Measurements from ENCODE around the gene HEXB. TPM values are rescaled to one million over a fixed set of nuclear protein-coding genes. Genes with fewer than 3 reads are reported as not detected.

Gene HEXB
- total RNA-seq, 1 experiment from 2014 or later = 60.9 TPM

DNA sequence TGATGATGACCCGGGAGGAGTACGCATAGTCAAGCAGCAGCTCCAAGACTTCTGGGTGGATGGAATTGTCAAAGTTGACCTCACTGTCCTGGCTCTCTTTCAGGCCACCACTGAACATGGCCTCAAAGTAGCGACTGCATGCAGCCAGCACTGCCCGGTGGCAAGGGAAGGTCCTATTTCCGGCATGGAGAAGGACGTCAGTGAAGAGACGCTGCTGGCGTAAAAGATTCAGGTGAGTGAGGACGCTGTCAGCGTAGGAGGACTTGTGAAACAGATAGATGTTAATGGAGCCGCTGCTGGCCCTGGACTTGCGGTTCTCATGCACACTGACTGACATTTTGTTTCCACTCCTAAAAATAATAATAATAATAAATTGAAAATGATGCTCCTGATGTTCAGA, 48.9 kb upstream of the HEXB start (continued):
- TF ChIP-seq ETV6 (CRISPR knock-in tag; IDR thresholded peaks at IDR 0.05) = no peak

DNA sequence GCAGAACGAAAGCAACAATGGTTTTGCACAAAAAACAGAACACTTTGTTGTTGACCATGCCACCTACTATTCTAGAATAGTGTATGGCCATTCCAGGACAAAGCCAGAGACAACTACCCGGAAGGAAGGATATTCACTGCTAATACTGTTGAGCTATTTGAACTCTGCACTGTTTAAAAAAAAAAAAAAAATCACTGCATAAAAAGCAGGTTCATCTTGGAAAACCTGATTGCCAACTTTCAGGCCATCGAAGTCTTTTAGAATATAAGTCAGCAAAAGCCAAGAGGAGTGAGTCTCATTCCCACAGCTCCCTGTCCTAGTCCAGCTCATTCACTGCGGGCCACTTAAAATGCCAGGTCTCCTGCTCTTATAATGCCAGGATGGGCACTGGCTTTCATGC, 48.5 kb upstream of the HEXB start:
- ATAC-seq = no peak
- Mint-ChIP-seq H3K4me3 (no peak overlapping the region), H3K27ac (no peak overlapping the region)

DNA sequence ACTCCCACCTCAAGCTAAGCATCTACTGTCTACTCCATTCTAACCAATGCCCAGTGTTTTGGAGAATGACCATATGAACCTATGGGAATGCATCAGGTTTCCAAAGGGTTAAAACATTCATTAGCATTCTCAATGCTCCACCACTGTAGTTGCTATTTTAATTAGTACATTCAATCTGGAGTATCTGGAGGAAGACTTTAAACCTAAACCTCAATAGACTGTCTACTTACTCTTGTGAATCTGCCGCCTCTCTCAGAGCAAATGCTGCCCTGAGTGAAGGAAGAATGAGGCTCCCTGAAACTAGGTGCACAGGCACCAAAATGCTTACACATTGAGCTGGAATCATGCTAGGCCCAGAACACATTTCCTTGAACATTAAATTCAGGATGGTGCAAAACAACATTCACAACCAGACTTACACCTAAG, 46.5 kb upstream of the HEXB start:
- peak overlapping the region; percentile 87 for H3K4me3 Mint-ChIP-seq
- H3K36me3 Mint-ChIP-seq = peaks cover 20% of the 10 kb centered on the region
- ChIA-PET POLR2A (no interaction called here), CTCF (no interaction called here)
- no peaks in the 10 kb centered on the region for H3K9me3 Mint-ChIP-seq
- no peak for ATAC-seq
- TF ChIP-seq ZNF671 (CRISPR knock-in tag; IDR thresholded peaks at IDR 0.05) (no peak), FOXJ3 (CRISPR knock-in tag; IDR thresholded peaks at IDR 0.05; ENCODE audit: borderline replicate concordance) (no peak), GABPB1 (CRISPR knock-in tag; IDR thresholded peaks at IDR 0.05) (no peak)
- TF ChIP-seq, protein P1, sequence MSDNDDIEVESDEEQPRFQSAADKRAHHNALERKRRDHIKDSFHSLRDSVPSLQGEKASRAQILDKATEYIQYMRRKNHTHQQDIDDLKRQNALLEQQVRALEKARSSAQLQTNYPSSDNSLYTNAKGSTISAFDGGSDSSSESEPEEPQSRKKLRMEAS (CRISPR knock-in tag; IDR thresholded peaks at IDR 0.05) = no peak
- TF ChIP-seq, protein P2, sequence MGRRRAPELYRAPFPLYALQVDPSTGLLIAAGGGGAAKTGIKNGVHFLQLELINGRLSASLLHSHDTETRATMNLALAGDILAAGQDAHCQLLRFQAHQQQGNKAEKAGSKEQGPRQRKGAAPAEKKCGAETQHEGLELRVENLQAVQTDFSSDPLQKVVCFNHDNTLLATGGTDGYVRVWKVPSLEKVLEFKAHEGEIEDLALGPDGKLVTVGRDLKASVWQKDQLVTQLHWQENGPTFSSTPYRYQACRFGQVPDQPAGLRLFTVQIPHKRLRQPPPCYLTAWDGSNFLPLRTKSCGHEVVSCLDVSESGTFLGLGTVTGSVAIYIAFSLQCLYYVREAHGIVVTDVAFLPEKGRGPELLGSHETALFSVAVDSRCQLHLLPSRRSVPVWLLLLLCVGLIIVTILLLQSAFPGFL (CRISPR knock-in tag; IDR thresholded peaks at IDR 0.05; ENCODE audit: borderline replicate concordance) = no peak
- H3K4me1 Mint-ChIP-seq = peaks cover 41% of the 10 kb centered on the region
- peaks cover 28% of the 10 kb centered on the region for H3K27me3 Mint-ChIP-seq (ENCODE audit: low read depth)
- no peak for DNase-seq (ENCODE audit: low spot score)
- no peak overlapping the region for H3K27ac Mint-ChIP-seq

More for the DNA sequence above, 48.5 kb upstream of the HEXB start:
- TF ChIP-seq CREM (CRISPR knock-in tag; IDR thresholded peaks at IDR 0.05) = no peak
- TF ChIP-seq GTF2I (CRISPR knock-in tag; conservative IDR thresholded peaks at IDR 0.05) = no peak
- TF ChIP-seq, protein P3, sequence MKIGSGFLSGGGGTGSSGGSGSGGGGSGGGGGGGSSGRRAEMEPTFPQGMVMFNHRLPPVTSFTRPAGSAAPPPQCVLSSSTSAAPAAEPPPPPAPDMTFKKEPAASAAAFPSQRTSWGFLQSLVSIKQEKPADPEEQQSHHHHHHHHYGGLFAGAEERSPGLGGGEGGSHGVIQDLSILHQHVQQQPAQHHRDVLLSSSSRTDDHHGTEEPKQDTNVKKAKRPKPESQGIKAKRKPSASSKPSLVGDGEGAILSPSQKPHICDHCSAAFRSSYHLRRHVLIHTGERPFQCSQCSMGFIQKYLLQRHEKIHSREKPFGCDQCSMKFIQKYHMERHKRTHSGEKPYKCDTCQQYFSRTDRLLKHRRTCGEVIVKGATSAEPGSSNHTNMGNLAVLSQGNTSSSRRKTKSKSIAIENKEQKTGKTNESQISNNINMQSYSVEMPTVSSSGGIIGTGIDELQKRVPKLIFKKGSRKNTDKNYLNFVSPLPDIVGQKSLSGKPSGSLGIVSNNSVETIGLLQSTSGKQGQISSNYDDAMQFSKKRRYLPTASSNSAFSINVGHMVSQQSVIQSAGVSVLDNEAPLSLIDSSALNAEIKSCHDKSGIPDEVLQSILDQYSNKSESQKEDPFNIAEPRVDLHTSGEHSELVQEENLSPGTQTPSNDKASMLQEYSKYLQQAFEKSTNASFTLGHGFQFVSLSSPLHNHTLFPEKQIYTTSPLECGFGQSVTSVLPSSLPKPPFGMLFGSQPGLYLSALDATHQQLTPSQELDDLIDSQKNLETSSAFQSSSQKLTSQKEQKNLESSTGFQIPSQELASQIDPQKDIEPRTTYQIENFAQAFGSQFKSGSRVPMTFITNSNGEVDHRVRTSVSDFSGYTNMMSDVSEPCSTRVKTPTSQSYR (CRISPR knock-in tag; IDR thresholded peaks at IDR 0.05) = no peak
- TF ChIP-seq, protein P2 (CRISPR knock-in tag; IDR thresholded peaks at IDR 0.05; ENCODE audit: borderline replicate concordance) = no peak
- TF ChIP-seq, protein P4, sequence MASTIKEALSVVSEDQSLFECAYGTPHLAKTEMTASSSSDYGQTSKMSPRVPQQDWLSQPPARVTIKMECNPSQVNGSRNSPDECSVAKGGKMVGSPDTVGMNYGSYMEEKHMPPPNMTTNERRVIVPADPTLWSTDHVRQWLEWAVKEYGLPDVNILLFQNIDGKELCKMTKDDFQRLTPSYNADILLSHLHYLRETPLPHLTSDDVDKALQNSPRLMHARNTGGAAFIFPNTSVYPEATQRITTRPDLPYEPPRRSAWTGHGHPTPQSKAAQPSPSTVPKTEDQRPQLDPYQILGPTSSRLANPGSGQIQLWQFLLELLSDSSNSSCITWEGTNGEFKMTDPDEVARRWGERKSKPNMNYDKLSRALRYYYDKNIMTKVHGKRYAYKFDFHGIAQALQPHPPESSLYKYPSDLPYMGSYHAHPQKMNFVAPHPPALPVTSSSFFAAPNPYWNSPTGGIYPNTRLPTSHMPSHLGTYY (CRISPR knock-in tag; IDR thresholded peaks at IDR 0.05) = no peak
- TF ChIP-seq, protein P5, sequence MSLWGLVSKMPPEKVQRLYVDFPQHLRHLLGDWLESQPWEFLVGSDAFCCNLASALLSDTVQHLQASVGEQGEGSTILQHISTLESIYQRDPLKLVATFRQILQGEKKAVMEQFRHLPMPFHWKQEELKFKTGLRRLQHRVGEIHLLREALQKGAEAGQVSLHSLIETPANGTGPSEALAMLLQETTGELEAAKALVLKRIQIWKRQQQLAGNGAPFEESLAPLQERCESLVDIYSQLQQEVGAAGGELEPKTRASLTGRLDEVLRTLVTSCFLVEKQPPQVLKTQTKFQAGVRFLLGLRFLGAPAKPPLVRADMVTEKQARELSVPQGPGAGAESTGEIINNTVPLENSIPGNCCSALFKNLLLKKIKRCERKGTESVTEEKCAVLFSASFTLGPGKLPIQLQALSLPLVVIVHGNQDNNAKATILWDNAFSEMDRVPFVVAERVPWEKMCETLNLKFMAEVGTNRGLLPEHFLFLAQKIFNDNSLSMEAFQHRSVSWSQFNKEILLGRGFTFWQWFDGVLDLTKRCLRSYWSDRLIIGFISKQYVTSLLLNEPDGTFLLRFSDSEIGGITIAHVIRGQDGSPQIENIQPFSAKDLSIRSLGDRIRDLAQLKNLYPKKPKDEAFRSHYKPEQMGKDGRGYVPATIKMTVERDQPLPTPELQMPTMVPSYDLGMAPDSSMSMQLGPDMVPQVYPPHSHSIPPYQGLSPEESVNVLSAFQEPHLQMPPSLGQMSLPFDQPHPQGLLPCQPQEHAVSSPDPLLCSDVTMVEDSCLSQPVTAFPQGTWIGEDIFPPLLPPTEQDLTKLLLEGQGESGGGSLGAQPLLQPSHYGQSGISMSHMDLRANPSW (CRISPR knock-in tag; conservative IDR thresholded peaks at IDR 0.05; ENCODE audit: low read depth) = no peak
- no peaks in the 10 kb centered on the region for H3K9me3 Mint-ChIP-seq
- H3K27me3 Mint-ChIP-seq (ENCODE audit: low read depth) = peaks cover 13% of the 10 kb centered on the region
- peaks cover 23% of the 10 kb centered on the region for H3K36me3 Mint-ChIP-seq
- ChIA-PET POLR2A (no interaction called here), CTCF (no interaction called here)
- H3K4me1 Mint-ChIP-seq = peaks cover 43% of the 10 kb centered on the region
- no peak for DNase-seq (ENCODE audit: low spot score)
